Measurements from ENCODE around the gene ENOX1. TPM values are rescaled to one million over a fixed set of nuclear protein-coding genes. Genes with fewer than 3 reads are reported as not detected.

Gene ENOX1
- total and polyA plus RNA-seq, 4 donors: 0.33 to 7.7 (median 1.1) TPM

- Histone ChIP-seq H3K9ac (ENCODE audit: insufficient read depth in 1 of 2, low read length in 2 of 2) (no peak overlapping the region), H3K27me3 (ENCODE audit: control insufficient read depth in 3 of 3, insufficient read depth in 3 of 3, low read length in 2 of 3) (no peaks in the 10 kb centered on the region), H3K36me3 (ENCODE audit: control insufficient read depth in 4 of 4, insufficient read depth in 4 of 4, low read length in 4 of 4) (no peaks in the 10 kb centered on the region), H3K9me3 (ENCODE audit: control insufficient read depth in 4 of 4, insufficient read depth in 3 of 4, low read length in 3 of 4) (no peaks in the 10 kb centered on the region), H3K27ac (ENCODE audit: low read depth in 1 of 2, low read length in 1 of 2) (no peak overlapping the region), H3K4me3 (no peak overlapping the region), H3K4me1 (ENCODE audit: control insufficient read depth in 5 of 5, insufficient read depth in 5 of 5, low read length in 5 of 5) (peaks cover 0 to 34% (median 5%) of the 10 kb centered on the region in 5 donors)
- TF ChIP-seq, protein P1, sequence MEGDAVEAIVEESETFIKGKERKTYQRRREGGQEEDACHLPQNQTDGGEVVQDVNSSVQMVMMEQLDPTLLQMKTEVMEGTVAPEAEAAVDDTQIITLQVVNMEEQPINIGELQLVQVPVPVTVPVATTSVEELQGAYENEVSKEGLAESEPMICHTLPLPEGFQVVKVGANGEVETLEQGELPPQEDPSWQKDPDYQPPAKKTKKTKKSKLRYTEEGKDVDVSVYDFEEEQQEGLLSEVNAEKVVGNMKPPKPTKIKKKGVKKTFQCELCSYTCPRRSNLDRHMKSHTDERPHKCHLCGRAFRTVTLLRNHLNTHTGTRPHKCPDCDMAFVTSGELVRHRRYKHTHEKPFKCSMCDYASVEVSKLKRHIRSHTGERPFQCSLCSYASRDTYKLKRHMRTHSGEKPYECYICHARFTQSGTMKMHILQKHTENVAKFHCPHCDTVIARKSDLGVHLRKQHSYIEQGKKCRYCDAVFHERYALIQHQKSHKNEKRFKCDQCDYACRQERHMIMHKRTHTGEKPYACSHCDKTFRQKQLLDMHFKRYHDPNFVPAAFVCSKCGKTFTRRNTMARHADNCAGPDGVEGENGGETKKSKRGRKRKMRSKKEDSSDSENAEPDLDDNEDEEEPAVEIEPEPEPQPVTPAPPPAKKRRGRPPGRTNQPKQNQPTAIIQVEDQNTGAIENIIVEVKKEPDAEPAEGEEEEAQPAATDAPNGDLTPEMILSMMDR (IDR thresholded peaks at IDR 0.05; ENCODE audit: control extremely low read depth, extremely low read depth): no peak
- 87 to 94% methylated on average over 1 of the region's 1 CpG for WGBS, 2 donors
- peak in 1 of 3 donors; percentile 58 for DNase-seq
- ATAC-seq (ENCODE audit: insufficient read depth, low FRiP score): no peak
Observed at GRCh38 chr13:43389573-43389972, 397.2 kb downstream of the ENOX1 start.

DNA sequence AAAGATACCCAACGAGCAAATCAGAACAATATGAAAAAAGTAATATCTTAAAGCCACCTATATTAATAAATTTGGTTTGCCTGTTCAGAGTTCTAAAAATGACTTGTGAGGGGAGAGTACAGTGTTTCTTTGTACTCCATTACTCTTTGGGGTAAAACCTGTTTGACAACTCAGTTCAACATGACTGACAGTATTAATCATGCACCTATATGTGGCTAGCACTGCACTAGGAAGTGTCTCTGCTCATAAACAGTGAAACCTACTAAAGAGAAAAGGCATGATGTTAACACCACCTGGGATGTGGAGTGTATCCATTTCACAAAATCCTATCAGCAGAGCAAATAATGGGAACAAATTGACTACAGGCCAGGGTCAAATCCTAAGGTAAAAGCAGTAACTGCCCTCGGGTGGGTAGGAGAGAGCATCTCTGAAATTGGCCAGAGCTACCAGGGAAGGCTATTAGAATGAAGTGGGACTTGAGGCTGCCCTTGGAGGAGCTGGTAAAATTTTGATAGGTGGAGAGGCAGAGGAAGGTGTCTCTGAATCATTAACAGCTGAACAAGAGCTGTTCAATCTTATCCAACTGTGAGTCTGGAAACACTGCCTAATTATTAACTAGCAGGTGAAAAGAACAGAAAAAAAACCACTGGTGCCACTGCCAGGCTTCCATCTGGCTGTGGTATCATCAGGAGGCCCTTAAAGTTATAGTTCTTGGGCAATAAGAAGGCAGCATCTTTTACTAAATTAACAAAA lies 398.3 kb downstream of the ENOX1 start:
- TF ChIP-seq, protein P1 (IDR thresholded peaks at IDR 0.05; ENCODE audit: control extremely low read depth, extremely low read depth): no peak
- H3K4me1 ChIP-seq (ENCODE audit: control insufficient read depth in 5 of 5, insufficient read depth in 5 of 5, low read length in 5 of 5): peaks cover 0 to 34% (median 9%) of the 10 kb centered on the region in 5 donors
- no peak overlapping the region for H3K4me3 ChIP-seq
- H3K36me3 ChIP-seq (ENCODE audit: control insufficient read depth in 4 of 4, insufficient read depth in 4 of 4, low read length in 4 of 4): no peaks in the 10 kb centered on the region
- DNase-seq (peak in 2 of 3 donors; percentile 34 to 69), ATAC-seq (ENCODE audit: insufficient read depth, low FRiP score) (peak; percentile 27)
- no peaks in the 10 kb centered on the region for H3K9me3 ChIP-seq (ENCODE audit: control insufficient read depth in 4 of 4, insufficient read depth in 3 of 4, low read length in 3 of 4)
- H3K27me3 ChIP-seq (ENCODE audit: control insufficient read depth in 3 of 3, insufficient read depth in 3 of 3, low read length in 2 of 3): no peaks in the 10 kb centered on the region
- H3K27ac ChIP-seq (ENCODE audit: low read depth in 1 of 2, low read length in 1 of 2): no peak overlapping the region
- H3K9ac ChIP-seq (ENCODE audit: insufficient read depth in 1 of 2, low read length in 2 of 2): no peak overlapping the region
- WGBS, 2 donors: 33 to 45% methylated on average over 2 of the region's 2 CpGs

GRCh38 chr13:43387880-43388279 lies 398.9 kb downstream of the ENOX1 start:
- Histone ChIP-seq H3K27me3 (ENCODE audit: control insufficient read depth in 3 of 3, insufficient read depth in 3 of 3, low read length in 2 of 3) (no peaks in the 10 kb centered on the region), H3K4me3 (no peak overlapping the region), H3K27ac (ENCODE audit: low read depth in 1 of 2, low read length in 1 of 2) (no peak overlapping the region), H3K9ac (ENCODE audit: insufficient read depth in 1 of 2, low read length in 2 of 2) (peak overlapping the region in 1 of 2 donors; percentile 5), H3K36me3 (ENCODE audit: control insufficient read depth in 4 of 4, insufficient read depth in 4 of 4, low read length in 4 of 4) (no peaks in the 10 kb centered on the region), H3K4me1 (ENCODE audit: control insufficient read depth in 5 of 5, insufficient read depth in 5 of 5, low read length in 5 of 5) (peaks cover 0 to 34% (median 9%) of the 10 kb centered on the region in 5 donors), H3K9me3 (ENCODE audit: control insufficient read depth in 4 of 4, insufficient read depth in 3 of 4, low read length in 3 of 4) (no peaks in the 10 kb centered on the region)
- ATAC-seq (ENCODE audit: insufficient read depth, low FRiP score) (no peak), DNase-seq (no peak)
- 39 to 67% methylated on average over 2 of the region's 2 CpGs for WGBS, 2 donors
- TF ChIP-seq, protein P1 (IDR thresholded peaks at IDR 0.05; ENCODE audit: control extremely low read depth, extremely low read depth): no peak
